ENCODE measurements around the gene USP10.

Gene USP10

DNA sequence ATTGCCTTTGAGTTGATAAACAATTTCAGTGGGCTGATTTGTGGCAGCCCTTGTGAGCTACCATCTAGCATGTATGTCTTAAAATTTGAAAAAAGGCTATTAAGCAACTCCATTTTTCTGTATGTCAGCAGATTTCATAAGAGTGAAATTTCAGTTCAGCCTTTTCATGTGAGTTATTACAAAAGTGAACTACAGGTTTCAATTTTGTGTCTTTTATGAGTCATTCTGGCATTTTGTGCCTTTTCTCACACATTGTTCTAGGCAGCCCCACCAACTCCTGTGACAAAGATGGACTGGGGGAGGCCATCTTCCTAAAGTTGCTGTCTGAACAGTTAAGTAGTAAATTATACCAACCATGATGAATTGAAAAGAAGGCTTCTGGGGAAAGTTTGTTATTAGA lies 52.1 kb downstream of the USP10 start:
- no peak for DNase-seq (ENCODE audit: low read depth)

DNA sequence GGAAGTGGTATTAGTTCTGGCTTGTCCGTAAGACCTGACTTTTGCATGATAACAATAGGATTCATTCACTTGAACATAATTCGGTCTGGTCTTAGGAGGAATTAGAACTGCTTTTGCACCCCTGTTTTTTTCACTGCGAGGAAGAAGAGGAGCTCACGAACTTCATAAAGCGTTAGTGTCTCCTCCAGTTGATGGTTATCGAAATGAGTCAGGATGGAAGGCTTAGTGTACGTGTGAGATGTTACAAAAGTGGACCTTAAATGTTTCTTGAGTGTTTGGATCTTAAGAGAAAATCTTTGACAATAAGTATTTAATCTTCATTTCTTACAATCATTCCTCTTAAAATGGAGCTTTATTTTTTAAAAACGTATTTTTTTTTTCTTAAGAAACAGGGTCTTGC lies 52.8 kb downstream of the USP10 start:
- DNase-seq (ENCODE audit: low read depth): no peak

DNA sequence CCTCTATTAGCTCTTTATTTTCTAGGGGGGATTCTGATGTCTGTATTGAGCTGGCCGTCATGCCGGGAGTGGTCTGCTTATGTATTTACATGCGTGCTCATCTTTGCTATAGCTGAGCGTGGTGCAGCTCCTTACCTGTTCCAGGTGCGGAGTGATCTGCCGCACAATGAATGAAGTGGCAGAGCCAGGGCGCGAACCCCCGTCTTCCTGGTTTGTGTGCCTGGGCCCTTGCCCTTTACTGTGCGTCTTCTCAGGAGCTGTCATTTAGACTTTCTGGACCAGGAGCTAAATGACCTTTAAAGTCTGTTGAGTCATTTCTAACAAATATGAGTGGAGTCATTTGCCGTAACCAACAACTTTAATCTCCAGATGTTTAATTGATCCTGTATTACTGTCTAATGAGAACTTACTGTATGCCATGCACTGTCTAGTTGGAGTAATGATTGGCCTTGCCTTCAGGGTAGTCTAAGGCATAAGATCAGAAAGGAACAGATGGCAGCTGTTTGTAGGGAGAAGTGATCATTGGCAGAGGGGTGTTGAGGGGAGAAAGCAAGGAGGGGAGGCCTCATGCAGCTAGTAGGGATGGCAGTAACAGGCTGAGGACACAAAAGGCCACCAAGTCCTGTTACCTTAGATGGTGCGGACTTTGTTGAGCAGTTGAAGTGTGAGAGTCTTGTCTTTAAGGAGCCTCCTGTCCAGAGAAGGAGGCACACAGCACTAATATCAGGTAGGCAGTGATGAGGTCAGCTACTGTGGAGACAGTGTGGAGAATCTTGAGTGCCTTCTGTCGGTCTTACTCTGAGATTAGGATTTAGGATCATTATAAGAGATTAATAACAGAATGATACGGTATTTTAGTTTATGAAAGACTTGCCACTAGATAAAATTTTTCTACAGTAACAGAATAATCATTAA lies 53.9 kb downstream of the USP10 start:
- DNase-seq (ENCODE audit: low read depth): no peak

DNA sequence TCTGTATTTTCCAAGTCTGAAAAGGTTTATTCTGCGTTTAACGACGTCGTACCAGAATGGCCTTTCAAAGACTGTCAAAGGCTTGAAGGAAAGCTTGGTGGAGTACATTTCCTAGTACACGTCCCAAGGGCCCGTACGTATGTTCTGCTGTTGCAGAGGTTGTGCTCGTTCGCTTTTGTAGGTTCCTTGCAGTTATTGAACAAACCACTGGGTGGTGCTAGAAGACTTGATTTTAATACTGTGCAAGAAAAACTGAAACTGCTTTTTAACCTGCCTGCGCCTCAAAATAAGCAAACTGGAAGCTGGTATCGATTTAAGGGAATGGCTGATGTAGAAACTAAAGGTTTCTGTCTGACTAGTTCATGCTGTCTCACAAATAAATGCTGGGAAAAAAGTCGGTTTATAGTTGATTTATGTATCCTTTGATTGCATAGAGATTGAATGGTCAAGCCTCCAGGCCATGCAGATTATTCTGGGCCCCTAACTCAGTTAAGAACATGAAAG lies 54.6 kb downstream of the USP10 start:
- DNase-seq (ENCODE audit: low read depth): peak; percentile 64

DNA sequence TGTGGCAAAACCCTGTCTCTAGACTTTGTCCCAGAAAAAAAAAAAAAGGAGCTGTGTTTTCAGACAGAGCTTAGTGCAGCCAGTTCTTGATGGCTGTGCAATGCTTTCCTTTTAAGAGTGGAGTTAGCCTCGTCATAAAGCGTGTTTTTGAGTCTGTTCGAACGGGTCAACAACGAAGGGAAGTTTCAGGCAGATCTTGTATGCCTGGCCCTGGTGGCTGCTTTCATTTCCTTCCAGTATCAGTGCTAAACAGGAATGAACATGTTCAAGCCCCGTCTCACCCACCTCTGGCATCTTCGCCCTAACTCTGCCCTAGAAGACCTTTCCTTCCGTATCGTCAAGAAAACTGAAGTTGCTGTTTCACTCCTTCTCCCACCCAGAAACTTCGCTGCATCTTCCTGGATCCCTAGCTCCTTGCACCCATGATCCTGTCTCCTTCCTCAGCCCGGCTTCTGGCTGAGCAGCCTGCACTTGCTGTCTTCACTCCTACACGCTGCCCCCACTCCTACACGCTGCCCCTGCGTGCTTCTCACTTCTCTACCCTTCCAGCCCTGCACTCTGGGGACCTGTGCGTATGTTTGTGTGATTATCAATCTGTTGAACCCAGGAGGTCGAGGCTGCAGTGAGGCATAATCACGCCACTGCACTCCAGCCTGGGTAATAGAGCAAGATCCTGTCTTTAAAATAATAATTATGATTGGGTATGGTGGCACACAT lies 55.3 kb downstream of the USP10 start:
- no peak for DNase-seq (ENCODE audit: low read depth)

DNA sequence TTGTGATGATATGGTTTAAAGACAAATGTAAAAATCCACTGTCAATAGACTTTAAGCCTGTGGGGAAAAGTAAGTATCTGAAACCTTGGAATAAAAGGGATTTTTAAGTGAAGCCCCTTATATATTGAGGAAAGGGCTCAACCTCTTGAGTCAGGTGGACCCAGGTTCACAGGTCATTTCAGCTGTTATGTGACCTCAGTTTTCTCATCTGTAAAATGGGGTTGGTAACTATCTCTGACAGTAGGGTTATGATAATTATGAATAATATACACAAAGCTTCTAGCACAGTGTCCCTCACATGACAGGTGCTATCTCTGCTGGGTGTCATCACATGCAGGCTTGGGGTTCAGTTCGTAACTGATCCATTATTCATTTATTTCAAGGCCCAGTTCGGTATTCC lies 57.0 kb downstream of the USP10 start:
- no peak for DNase-seq (ENCODE audit: low read depth)

DNA sequence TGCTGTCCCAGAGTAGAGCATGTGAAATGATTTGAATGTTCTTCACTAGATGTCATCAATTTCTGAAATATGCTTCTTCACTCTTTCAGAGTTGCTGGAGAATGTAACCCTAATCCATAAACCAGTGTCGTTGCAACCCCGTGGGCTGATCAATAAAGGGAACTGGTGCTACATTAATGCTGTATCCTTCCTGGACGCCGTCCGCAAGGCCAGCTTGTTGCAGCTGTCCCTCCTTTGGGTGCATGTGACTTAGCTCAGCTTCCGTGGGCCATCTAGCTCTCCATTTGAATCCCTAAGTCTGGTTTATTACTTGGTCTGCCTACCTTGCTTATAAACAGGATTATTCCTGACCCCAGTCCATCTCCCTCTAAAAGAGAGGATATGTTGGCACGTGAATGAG lies 58.8 kb downstream of the USP10 start:
- no peak for DNase-seq (ENCODE audit: low read depth)

DNA sequence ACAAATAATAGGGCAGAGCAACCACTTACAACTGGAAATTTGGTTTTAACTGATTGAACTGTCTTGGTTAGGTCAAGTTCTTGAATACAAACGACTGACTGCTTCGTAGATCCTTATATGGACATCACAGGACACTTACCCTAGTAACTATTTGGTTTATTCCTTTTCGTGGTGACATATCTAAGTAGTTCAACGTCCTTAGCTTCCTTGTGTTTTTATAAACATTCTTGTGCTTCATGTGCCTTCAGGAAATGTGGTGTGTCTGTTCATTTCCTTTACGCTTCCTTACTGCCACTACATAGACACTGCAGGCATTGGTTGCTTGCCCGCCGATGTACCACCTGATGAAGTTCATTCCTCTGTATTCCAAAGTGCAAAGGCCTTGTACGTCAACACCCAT lies 59.3 kb downstream of the USP10 start:
- peak; percentile 31 for DNase-seq (ENCODE audit: low read depth)

DNA sequence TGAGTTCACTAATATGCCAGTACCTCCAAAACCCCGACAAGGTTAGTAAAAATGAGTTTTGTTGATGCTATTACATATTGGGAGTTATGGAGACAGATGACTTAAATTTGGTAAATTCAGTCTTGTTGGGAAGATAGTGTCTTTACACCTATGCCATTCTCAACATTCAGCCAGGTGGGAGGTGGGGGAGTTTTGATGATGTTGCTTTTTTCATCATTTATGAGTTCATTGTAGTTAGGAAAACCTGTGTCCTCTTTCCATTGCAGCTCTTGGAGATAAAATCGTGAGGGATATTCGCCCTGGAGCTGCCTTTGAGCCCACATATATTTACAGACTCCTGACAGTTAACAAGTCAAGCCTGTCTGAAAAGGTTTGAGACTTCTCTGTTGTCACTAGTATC lies 60.1 kb downstream of the USP10 start:
- DNase-seq (ENCODE audit: low read depth): no peak

DNA sequence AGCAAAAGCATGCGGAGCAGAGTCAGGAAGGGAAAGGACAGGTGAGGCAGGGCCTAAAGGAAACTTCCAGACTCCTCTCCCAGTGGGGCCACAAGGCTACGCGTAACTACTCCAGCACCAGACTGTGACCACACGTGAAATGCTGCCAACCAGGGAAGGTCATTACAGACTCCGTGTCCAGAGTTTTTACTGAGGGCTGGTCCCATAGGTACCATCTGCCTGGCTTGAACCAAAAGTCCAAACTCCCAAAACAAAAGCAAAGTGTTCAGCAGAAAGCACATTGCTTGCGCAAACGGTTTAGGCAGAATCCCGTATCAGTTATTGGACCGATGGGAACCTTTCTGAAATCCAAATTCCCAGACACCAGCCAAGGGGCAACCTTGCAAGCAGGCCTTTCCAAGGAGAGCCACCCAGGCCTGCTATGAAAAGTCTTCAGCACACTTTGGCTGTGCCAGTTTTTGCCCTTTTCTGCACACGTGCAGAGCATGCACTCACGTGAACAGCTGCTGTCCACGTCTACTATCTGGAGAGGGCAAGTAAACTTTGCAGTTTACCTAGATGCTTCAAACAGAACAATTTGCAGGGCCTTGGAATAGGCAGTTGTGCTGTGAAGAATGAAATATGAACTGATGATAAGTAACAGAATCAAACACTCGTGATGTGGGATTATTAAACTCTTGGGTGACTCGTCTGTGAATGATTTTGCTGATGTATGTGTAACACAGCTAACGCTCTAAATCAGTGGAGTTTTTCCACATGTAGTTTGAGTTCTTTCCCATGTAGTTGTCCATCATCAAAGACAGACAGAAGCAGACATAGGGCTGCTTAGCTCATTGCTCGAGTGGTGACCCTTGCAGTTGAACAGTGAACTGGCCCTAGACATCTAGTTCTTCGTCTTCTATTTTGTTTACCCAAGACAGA lies 61.9 kb downstream of the USP10 start:
- no peak for DNase-seq (ENCODE audit: low read depth)

DNA sequence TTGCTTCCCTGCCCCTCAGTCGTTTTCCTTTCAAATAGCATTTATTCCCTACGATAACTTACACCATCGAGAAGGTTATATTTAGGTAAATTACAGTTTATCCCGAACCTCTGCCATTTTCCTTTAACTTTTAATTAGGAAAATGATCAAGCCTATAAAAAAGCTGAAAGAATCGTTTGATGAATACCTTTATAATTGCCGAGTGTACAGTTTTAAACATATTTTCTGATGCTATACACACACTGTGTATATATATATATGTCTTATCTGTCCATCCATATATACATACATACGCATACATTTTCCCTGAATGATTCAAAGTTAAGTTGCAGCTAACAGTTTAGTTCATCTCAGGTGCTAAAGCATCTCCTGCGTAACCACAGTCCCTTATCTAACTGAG lies 63.4 kb downstream of the USP10 start:
- DNase-seq (ENCODE audit: low read depth): no peak

DNA sequence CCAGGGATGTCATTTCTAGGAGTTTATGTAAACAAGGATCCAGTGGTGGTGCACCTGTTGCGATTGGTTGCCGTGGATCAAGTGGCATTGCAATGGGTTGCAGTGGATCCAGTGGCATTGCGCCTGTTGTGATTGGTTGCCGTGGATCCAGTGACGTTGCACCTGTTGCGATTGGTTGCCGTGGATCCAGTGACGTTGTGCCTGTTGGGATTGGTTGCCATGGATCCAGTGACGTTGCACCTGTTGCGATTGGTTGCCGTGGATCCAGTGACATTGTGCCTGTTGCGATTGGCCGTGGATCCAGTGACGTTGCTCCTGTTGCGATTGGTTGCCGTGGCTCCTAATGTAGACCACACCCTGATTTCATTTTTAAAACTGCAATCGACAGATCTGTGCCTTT lies 63.8 kb downstream of the USP10 start:
- DNase-seq (ENCODE audit: low read depth): no peak

DNA sequence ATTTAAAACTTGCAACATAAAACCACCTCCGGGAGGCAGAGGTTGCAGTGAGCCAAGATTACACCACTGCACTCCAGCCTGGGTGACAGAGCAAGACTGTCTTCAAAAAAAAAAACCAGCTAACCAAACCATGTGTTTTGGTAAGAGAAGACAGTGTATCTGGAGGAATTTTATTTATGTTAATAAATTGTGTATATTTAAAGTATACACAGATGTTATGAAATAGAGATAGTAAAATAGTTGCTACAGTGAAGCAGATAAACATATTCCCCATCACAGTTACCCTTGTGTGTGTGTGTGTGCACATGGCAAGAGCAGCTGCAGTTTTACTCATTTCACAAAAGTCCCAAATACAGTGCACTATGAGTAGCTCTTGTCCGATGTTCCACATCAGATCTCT lies 65.2 kb downstream of the USP10 start:
- DNase-seq (ENCODE audit: low read depth): no peak

DNA sequence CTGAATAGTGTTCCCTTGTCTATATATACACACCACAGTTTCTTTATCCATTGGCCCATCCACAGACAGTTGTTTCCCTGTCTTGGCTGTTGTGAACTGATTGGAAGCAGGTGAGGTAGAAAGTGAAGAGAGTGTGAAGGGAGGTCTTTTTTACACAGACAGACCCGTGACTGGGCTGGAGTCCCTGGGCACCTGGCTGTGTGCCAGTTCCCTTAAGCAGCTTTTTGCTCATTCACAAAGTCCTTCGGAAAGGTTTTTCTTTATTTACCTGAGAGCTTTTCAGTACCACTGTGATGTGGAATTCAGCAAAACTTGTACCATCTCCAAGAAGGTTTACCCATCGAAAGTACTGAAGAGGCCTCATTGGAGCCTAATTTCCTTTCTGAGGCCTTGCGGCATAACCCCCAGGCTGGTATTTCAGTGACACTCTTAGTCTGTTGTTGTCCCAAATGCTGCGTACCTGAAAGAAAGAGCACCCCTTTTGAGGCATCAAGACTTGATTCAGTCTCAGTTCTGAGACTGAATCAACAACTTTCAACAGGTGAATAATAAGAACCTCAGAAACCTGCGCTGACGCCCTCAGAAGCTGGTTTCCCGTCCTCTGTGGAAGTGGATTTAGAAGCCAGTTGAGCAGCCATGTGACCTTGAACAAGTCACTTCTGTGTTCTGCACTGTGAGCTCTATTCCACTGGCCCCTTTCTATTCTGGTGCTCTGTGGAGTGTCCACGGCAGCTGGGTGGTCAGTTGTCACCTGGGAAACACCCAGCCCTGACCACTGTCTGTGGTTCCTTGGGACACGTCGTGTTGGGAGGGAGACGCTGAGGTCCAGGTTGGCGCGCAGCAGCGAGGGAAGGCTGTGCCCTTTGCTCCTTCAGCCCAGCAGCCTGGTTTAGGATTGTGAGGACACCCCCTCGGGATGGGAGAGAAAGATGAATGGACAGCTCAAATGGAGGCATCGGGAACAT lies 66.1 kb downstream of the USP10 start:
- peak; percentile 16 for DNase-seq (ENCODE audit: low read depth)

DNA sequence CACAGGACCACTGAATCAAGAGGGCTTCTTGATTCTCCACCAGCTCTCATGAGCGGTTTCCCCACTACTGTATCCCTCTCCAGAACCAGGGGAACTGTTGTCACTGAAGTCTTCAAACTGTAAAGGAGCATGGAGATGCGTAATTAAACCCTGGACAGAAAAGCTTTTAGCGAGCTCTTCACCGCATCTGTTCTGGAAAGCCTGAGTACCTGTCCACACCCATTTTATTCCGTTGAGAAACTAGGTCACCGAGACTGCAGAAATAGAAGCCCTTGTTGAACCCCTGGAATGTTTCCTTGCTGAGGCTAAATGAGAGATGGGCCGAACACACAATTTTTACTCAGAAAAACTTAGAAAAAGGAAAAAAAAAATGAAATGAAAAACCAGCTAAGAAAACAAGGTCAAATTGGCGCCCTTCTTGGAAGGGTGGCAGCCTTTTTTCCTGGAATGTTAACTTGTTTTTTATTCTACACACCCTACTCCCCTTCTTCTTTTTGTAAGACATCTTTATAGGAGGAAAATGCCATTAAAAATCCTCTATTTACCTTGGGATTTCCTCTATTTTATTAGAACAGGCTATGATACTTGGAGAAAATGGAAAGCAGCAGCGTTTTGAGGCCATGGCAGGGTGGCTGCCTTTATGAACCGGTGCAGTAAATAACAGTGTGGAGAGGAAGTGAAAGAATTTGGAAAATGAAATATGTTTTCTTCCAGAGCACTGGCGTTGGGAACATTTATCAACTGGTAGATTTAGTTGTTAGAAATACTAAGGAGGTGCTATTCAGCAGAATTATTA lies 67.4 kb downstream of the USP10 start:
- no peak for DNase-seq (ENCODE audit: low read depth)

DNA sequence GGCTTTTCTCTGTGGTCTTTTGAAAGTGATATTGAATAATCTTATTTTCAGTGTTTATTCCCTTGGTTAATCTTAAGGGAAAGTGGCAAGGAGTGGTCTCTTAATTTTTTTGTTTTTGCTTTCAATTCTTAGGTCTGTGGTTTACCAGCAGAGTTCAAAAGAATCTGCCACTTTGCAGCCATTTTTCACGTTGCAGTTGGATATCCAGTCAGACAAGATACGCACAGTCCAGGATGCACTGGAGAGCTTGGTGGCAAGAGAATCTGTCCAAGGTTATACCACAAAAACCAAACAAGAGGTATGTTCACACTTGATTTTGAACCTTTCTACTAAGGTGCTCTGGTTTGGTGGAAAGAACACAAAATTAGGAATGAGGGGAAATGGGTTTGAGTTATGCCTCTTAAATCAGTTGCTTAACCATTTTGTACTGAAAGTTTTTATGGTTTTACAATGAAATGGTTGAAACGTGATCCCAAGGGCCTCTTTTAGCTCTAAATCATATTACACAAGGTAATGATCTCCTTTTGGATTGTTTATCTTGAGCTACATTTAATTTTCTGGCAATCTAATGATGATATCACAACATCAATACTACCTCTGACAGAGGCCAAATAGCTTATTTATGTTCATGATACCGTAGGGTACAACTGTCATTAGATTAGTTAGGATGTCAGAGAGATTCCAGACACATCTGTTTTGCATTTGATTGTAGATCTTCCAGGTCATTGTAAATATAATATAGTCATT lies 68.4 kb downstream of the USP10 start:
- no peak for DNase-seq (ENCODE audit: low read depth)

DNA sequence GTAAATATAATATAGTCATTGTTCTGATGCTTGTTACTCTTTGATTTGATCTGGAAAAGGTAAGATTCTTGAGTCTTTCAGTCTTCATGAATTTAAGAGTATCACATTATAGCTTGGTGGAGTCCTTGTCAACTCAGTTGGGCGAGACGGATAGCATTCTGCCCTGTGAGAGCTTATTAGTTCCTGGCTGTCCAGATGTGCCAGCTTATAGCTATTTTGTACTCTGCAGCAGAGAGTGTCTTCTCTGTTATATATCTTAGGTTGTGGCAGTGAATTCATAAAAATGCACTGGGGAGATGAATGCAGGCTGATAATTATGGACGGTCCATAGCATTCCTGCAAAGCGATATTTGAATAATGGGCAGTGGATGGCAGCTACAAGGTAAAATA lies 69.0 kb downstream of the USP10 start:
- DNase-seq (ENCODE audit: low read depth): no peak

DNA sequence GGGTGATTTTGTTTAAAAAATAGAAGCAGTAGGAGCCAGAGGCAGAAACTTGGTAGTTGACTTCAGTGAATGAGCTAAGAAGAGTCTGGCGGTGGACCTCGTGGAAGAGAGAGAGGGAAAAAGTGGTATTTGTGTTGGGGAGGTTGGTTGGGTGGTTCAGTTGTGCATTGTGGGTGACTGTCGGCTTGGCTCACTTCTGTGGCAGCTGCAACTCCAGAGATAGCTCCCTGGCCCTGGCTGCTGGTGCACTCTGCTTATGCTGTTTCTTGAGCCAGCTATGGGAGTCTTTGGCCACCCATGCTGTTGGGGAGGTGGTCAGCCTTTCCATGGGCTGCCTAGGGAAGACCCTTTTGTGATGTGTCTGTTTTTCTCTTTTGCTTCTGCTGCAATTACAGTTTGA lies 69.6 kb downstream of the USP10 start:
- no peak for DNase-seq (ENCODE audit: low read depth)

DNA sequence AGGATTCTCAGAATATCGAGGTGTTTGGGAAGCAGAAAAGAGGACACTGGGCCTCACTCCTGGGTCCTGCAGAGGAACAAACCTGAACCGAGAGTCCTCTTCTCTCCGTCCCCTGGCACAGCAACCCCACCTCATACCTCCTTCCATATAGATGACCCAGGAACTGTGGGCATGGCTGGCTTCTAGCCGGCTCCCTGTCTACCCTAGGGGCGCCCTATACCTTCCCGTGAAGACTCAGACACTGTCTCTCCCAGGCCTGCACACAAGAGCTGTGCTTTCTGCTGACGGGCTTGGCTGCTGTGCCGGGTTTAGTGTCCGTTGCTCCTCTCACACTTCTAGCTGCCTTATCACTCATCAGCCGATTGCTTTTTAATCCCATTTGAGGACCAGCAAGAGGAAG lies 73.5 kb downstream of the USP10 start:
- DNase-seq (ENCODE audit: low read depth): no peak

All from T follicular helper cell (primary cell).